Osteoblast (primary cell): ENCODE results near the gene TRIM44. TPM values are rescaled to one million over a fixed set of nuclear protein-coding genes. Genes with fewer than 3 reads are reported as not detected.

Experiments
- DNase-seq: peaks from one replicate; pipeline ENCODE4 v3.0.0; 2011; ENCODE audit warnings: low spot score, mixed read lengths; ENCODE audit not compliant: insufficient read length; ENCODE audit errors: missing footprints
- H2AFZ ChIP-seq: 2 replicates; pipeline ENCODE4 v1.6.0; 2011; ENCODE audit warnings: mild to moderate bottlenecking, low read length
- H3K27ac ChIP-seq: 2 replicates; pipeline ENCODE4 v1.5.1; 2011; ENCODE audit warnings: mild to moderate bottlenecking, low read depth, low read length, moderate library complexity
- H3K27me3 ChIP-seq: 2 replicates; pipeline ENCODE4 v1.6.0; 2012; ENCODE audit warnings: mild to moderate bottlenecking, control low read depth, inconsistent platforms, low read length, moderate library complexity; ENCODE audit not compliant: insufficient read depth
- H3K36me3 ChIP-seq: 2 replicates; pipeline ENCODE4 v1.5.1; 2011; ENCODE audit warnings: mild to moderate bottlenecking, low read length, control low read depth, moderate library complexity; ENCODE audit not compliant: insufficient read depth
- H3K4me1 ChIP-seq: 2 replicates; pipeline ENCODE4 v1.5.1; 2011; ENCODE audit warnings: mild to moderate bottlenecking, low read length, control low read depth, moderate library complexity; ENCODE audit not compliant: insufficient read depth
- H3K4me2 ChIP-seq: 2 replicates; pipeline ENCODE4 v1.6.0; 2011; ENCODE audit warnings: mild to moderate bottlenecking, low read length; ENCODE audit not compliant: insufficient read depth
- H3K4me3 ChIP-seq: fragments of 200-600 bp; sonication (generic); 3 replicates; pipeline ENCODE4 v1.5.1; 2012; ENCODE audit warnings: mild to moderate bottlenecking, low read length, inconsistent platforms; ENCODE audit not compliant: insufficient read depth
- H3K79me2 ChIP-seq: 2 replicates; pipeline ENCODE4 v1.6.0; 2012; ENCODE audit warnings: mild to moderate bottlenecking, low read length, control low read depth, inconsistent platforms; ENCODE audit not compliant: insufficient read depth
- H3K9me3 ChIP-seq: 2 replicates; pipeline ENCODE4 v1.5.1; 2011; ENCODE audit warnings: low read depth, low read length, control low read depth
- H4K20me1 ChIP-seq: 2 replicates; pipeline ENCODE4 v1.6.0; 2012; ENCODE audit warnings: mild to moderate bottlenecking, low read length, control low read depth; ENCODE audit not compliant: insufficient read depth
- CTCF ChIP-seq: IDR thresholded peaks from 2 replicates; pipeline ENCODE4 v1.5.1; 2011; ENCODE audit warnings: mild to moderate bottlenecking, low read depth, low read length, moderate library complexity; ENCODE audit errors: extremely low read depth
- total RNA-seq: library from RNA; depleted of rRNA; stranded (reverse); fragments of >200 nt; gene quantifications from 2 replicates; pipeline ENCODE4 v1.2.3, GENCODE V29; 2012

The TRIM44 gene
- total RNA-seq, 1 donor = 40.5 TPM

GRCh38 chr11:35677904-35678303 is 15.3 kb downstream of the TRIM44 start:
- Histone ChIP-seq H3K27ac (no peak overlapping the region), H3K27me3 (no peaks in the 10 kb centered on the region), H4K20me1 (peaks cover 81% of the 10 kb centered on the region), H2AFZ (no peak overlapping the region), H3K4me1 (peaks cover 2% of the 10 kb centered on the region), H3K9me3 (no peaks in the 10 kb centered on the region), H3K4me3 (no peak overlapping the region), H3K4me2 (no peak overlapping the region), H3K79me2 (peaks cover 95% of the 10 kb centered on the region), H3K36me3 (no peaks in the 10 kb centered on the region)
- no peak for TF ChIP-seq CTCF
- DNase-seq = no peak

GRCh38 chr11:35678471-35678870 is 15.9 kb downstream of the TRIM44 start:
- no peaks in the 10 kb centered on the region for H3K36me3 ChIP-seq
- H2AFZ ChIP-seq = no peak overlapping the region
- H3K27ac ChIP-seq = no peak overlapping the region
- peaks cover 81% of the 10 kb centered on the region for H4K20me1 ChIP-seq
- no peak for TF ChIP-seq CTCF
- H3K4me3 ChIP-seq = no peak overlapping the region
- H3K27me3 ChIP-seq = no peaks in the 10 kb centered on the region
- H3K9me3 ChIP-seq = no peaks in the 10 kb centered on the region
- peaks cover 95% of the 10 kb centered on the region for H3K79me2 ChIP-seq
- no peak overlapping the region for H3K4me2 ChIP-seq
- H3K4me1 ChIP-seq = peaks cover 4% of the 10 kb centered on the region
- DNase-seq = no peak

GRCh38 chr11:35678975-35679374 is 16.4 kb downstream of the TRIM44 start:
- Histone ChIP-seq H3K79me2 (peaks cover 95% of the 10 kb centered on the region), H2AFZ (no peak overlapping the region), H3K27ac (no peak overlapping the region), H4K20me1 (peaks cover 81% of the 10 kb centered on the region), H3K4me3 (no peak overlapping the region), H3K4me1 (peaks cover 4% of the 10 kb centered on the region), H3K36me3 (no peaks in the 10 kb centered on the region), H3K4me2 (no peak overlapping the region), H3K27me3 (no peaks in the 10 kb centered on the region), H3K9me3 (no peaks in the 10 kb centered on the region)
- DNase-seq = no peak
- TF ChIP-seq CTCF = no peak

- Histone ChIP-seq H3K4me3 (no peak overlapping the region), H3K36me3 (no peaks in the 10 kb centered on the region), H3K4me1 (peaks cover 4% of the 10 kb centered on the region), H3K4me2 (no peak overlapping the region), H3K27me3 (no peaks in the 10 kb centered on the region), H3K9me3 (no peaks in the 10 kb centered on the region), H3K79me2 (peaks cover 93% of the 10 kb centered on the region), H2AFZ (no peak overlapping the region), H3K27ac (no peak overlapping the region), H4K20me1 (peaks cover 78% of the 10 kb centered on the region)
- no peak for TF ChIP-seq CTCF
- no peak for DNase-seq
These were observed 17.9 kb downstream of the TRIM44 start for GRCh38 chr11:35680506-35680905.
